22Rv1 (cell line): Measurements from ENCODE around the gene PRDM16.

ENCODE experiments used
- ZFX ChIP-seq: fragments of 450-650 bp; IDR thresholded peaks from 2 replicates; pipeline ENCODE4 v1.6.1; 2017; ENCODE audit warnings: antibody characterized with exemption, borderline replicate concordance
- TF ChIP-seq, protein P1 (sequence below): fragments of 450-650 bp; IDR thresholded peaks from 2 replicates; pipeline ENCODE4 v1.5.1; 2017; ENCODE audit warnings: mild to moderate bottlenecking

DNA sequence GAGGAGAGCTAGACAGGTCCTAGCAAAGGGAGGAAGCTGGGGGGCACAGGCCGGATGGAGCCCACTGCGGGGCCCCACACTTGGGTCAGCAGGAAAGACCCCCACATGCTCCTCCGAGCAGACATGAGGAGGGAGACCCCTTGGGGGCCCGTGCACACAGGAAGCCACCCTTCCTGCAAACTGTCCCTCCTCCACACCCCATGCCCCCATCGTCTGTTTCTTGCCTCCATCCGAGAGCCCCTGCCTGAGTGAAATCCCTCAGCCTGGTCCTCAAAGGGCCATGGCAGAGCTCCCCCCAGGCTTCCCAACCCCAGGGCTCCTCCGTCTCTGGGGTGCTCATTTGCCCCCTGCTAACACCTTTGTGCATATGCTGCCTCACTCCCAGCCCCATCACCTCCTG is 168.0 kb downstream of the PRDM16 start:
- TF ChIP-seq, protein P1, sequence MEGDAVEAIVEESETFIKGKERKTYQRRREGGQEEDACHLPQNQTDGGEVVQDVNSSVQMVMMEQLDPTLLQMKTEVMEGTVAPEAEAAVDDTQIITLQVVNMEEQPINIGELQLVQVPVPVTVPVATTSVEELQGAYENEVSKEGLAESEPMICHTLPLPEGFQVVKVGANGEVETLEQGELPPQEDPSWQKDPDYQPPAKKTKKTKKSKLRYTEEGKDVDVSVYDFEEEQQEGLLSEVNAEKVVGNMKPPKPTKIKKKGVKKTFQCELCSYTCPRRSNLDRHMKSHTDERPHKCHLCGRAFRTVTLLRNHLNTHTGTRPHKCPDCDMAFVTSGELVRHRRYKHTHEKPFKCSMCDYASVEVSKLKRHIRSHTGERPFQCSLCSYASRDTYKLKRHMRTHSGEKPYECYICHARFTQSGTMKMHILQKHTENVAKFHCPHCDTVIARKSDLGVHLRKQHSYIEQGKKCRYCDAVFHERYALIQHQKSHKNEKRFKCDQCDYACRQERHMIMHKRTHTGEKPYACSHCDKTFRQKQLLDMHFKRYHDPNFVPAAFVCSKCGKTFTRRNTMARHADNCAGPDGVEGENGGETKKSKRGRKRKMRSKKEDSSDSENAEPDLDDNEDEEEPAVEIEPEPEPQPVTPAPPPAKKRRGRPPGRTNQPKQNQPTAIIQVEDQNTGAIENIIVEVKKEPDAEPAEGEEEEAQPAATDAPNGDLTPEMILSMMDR: no peak
- TF ChIP-seq ZFX: no peak
